ENCODE measurements around the gene OR2H2.

The OR2H2 gene

GRCh38 chr6:29597184-29597583 lies 12.3 kb downstream of the OR2H2 start:
- Histone ChIP-seq H3K27ac (ENCODE audit: low read length) (no peak overlapping the region), H3K27me3 (ENCODE audit: low read depth, low read length) (no peaks in the 10 kb centered on the region), H3K4me3 (ENCODE audit: low read length) (no peak overlapping the region), H4K20me1 (ENCODE audit: insufficient read depth, low read length) (no peaks in the 10 kb centered on the region), H3K9ac (ENCODE audit: low read length) (no peak overlapping the region), H3K4me1 (ENCODE audit: low read length) (no peaks in the 10 kb centered on the region), H3K9me3 (ENCODE audit: insufficient read depth, low read length) (no peaks in the 10 kb centered on the region), H3K79me2 (ENCODE audit: low read length) (no peaks in the 10 kb centered on the region), H3K4me2 (ENCODE audit: low read length) (no peak overlapping the region), H2AFZ (ENCODE audit: low read depth, low read length) (no peak overlapping the region), H3K36me3 (replicated peaks; ENCODE audit: low read depth, low read length) (no peaks in the 10 kb centered on the region)
- TF ChIP-seq EZH2phosphoT487 (IDR thresholded peaks at IDR 0.05; ENCODE audit: low read depth): no peak
- TF ChIP-seq, protein P1, sequence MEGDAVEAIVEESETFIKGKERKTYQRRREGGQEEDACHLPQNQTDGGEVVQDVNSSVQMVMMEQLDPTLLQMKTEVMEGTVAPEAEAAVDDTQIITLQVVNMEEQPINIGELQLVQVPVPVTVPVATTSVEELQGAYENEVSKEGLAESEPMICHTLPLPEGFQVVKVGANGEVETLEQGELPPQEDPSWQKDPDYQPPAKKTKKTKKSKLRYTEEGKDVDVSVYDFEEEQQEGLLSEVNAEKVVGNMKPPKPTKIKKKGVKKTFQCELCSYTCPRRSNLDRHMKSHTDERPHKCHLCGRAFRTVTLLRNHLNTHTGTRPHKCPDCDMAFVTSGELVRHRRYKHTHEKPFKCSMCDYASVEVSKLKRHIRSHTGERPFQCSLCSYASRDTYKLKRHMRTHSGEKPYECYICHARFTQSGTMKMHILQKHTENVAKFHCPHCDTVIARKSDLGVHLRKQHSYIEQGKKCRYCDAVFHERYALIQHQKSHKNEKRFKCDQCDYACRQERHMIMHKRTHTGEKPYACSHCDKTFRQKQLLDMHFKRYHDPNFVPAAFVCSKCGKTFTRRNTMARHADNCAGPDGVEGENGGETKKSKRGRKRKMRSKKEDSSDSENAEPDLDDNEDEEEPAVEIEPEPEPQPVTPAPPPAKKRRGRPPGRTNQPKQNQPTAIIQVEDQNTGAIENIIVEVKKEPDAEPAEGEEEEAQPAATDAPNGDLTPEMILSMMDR (IDR thresholded peaks at IDR 0.05; ENCODE audit: low read depth, low read length): no peak

- Histone ChIP-seq H3K79me2 (ENCODE audit: low read length) (no peaks in the 10 kb centered on the region), H3K27ac (ENCODE audit: low read length) (no peak overlapping the region), H3K36me3 (replicated peaks; ENCODE audit: low read depth, low read length) (no peaks in the 10 kb centered on the region), H3K9ac (ENCODE audit: low read length) (no peak overlapping the region), H3K9me3 (ENCODE audit: insufficient read depth, low read length) (no peaks in the 10 kb centered on the region), H3K4me3 (ENCODE audit: low read length) (no peak overlapping the region), H2AFZ (ENCODE audit: low read depth, low read length) (no peak overlapping the region), H3K4me2 (ENCODE audit: low read length) (no peak overlapping the region), H4K20me1 (ENCODE audit: insufficient read depth, low read length) (no peaks in the 10 kb centered on the region), H3K27me3 (ENCODE audit: low read depth, low read length) (no peaks in the 10 kb centered on the region), H3K4me1 (ENCODE audit: low read length) (no peaks in the 10 kb centered on the region)
- TF ChIP-seq EZH2phosphoT487 (IDR thresholded peaks at IDR 0.05; ENCODE audit: low read depth): no peak
- TF ChIP-seq, protein P1 (IDR thresholded peaks at IDR 0.05; ENCODE audit: low read depth, low read length): no peak
Measured at GRCh38 chr6:29598172-29598747, 13.3 kb downstream of the OR2H2 start.

- no peaks in the 10 kb centered on the region for H3K9me3 ChIP-seq (ENCODE audit: insufficient read depth, low read length)
- peaks cover 3% of the 10 kb centered on the region for H3K36me3 ChIP-seq (replicated peaks; ENCODE audit: low read depth, low read length)
- H3K9ac ChIP-seq (ENCODE audit: low read length): no peak overlapping the region
- no peak overlapping the region for H2AFZ ChIP-seq (ENCODE audit: low read depth, low read length)
- no peak overlapping the region for H3K4me3 ChIP-seq (ENCODE audit: low read length)
- no peaks in the 10 kb centered on the region for H3K4me1 ChIP-seq (ENCODE audit: low read length)
- no peak overlapping the region for H3K4me2 ChIP-seq (ENCODE audit: low read length)
- no peak overlapping the region for H3K27ac ChIP-seq (ENCODE audit: low read length)
- TF ChIP-seq EZH2phosphoT487 (IDR thresholded peaks at IDR 0.05; ENCODE audit: low read depth): no peak
- TF ChIP-seq, protein P1 (IDR thresholded peaks at IDR 0.05; ENCODE audit: low read depth, low read length): no peak
- H3K79me2 ChIP-seq (ENCODE audit: low read length): no peaks in the 10 kb centered on the region
- H4K20me1 ChIP-seq (ENCODE audit: insufficient read depth, low read length): no peaks in the 10 kb centered on the region
- no peaks in the 10 kb centered on the region for H3K27me3 ChIP-seq (ENCODE audit: low read depth, low read length)
Measured at GRCh38 chr6:29602564-29603361, 17.8 kb downstream of the OR2H2 start.

DNA sequence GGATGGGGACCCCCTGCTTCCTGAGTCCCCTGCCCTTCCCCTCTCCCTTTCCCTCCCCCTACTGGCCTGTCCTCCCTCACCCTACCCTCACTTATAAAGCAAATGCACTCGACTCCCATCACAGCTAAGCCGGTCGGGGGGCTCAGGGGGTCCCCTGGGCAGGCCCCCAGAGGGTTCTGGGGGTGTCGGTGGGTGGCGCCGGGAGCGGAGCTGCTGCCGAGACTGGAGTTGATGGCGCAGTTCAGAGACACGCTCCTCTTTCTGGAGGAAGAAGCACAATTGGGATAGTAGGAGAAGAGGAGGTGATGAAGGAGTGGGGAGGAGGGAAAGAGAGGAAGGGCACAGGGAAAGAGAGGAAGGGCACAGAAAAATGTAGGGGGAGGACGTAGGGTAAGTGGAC lies 18.5 kb downstream of the OR2H2 start:
- Histone ChIP-seq H3K4me3 (ENCODE audit: low read length) (no peak overlapping the region), H3K27me3 (ENCODE audit: low read depth, low read length) (no peaks in the 10 kb centered on the region), H3K9ac (ENCODE audit: low read length) (no peak overlapping the region), H2AFZ (ENCODE audit: low read depth, low read length) (no peak overlapping the region), H3K36me3 (replicated peaks; ENCODE audit: low read depth, low read length) (peaks cover 3% of the 10 kb centered on the region), H3K4me2 (ENCODE audit: low read length) (no peak overlapping the region), H4K20me1 (ENCODE audit: insufficient read depth, low read length) (no peaks in the 10 kb centered on the region), H3K79me2 (ENCODE audit: low read length) (no peaks in the 10 kb centered on the region), H3K4me1 (ENCODE audit: low read length) (no peaks in the 10 kb centered on the region), H3K27ac (ENCODE audit: low read length) (no peak overlapping the region), H3K9me3 (ENCODE audit: insufficient read depth, low read length) (no peaks in the 10 kb centered on the region)
- TF ChIP-seq EZH2phosphoT487 (IDR thresholded peaks at IDR 0.05; ENCODE audit: low read depth): no peak
- TF ChIP-seq, protein P1 (IDR thresholded peaks at IDR 0.05; ENCODE audit: low read depth, low read length): no peak

Data from OCI-LY3 (cell line).